Suprapubic skin (tissue), 3 donors: Measurements from ENCODE around the gene DEDD2.

Experiments
- POLR2A ChIP-seq, 2 donors: fragments of 450-650 bp; IDR thresholded peaks; one replicate each; pipeline ENCODE4 v1.6.1; 2017; ENCODE audit warnings: antibody characterized with exemption in 2 of 2, mild to moderate bottlenecking in 2 of 2, moderate library complexity in 2 of 2
- TF ChIP-seq, protein P1 (sequence below), 2 donors: fragments of 200-600 bp in 1 of 2; fragments of 450-650 bp in 1 of 2; sonication (generic) in 1 of 2; IDR thresholded peaks; one replicate each; pipeline ENCODE4 v1.5.1; 2016 to 2019; ENCODE audit warnings: antibody characterized with exemption in 2 of 2, mild to moderate bottlenecking in 1 of 2, moderate library complexity in 1 of 2

DNA sequence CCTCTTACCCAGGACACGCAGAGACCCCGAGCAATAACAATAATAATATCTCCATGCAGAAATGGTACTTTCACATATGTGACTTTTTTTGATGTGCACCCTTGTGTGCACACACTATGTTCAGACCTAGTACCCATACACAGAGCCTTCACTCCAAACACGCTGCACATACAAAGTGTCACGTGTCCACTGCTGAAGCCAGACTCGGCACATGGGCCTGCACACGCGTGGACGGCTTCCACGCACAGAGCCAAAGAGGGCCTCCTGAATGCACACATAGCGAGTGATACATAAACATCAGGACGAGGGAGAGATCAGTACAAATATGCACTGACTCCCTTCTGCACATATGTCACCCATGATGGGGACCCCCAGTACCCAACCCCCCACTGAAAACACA is 43.3 kb downstream of the DEDD2 start:
- TF ChIP-seq, protein P1, sequence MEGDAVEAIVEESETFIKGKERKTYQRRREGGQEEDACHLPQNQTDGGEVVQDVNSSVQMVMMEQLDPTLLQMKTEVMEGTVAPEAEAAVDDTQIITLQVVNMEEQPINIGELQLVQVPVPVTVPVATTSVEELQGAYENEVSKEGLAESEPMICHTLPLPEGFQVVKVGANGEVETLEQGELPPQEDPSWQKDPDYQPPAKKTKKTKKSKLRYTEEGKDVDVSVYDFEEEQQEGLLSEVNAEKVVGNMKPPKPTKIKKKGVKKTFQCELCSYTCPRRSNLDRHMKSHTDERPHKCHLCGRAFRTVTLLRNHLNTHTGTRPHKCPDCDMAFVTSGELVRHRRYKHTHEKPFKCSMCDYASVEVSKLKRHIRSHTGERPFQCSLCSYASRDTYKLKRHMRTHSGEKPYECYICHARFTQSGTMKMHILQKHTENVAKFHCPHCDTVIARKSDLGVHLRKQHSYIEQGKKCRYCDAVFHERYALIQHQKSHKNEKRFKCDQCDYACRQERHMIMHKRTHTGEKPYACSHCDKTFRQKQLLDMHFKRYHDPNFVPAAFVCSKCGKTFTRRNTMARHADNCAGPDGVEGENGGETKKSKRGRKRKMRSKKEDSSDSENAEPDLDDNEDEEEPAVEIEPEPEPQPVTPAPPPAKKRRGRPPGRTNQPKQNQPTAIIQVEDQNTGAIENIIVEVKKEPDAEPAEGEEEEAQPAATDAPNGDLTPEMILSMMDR (IDR thresholded peaks at IDR 0.05): no peak
- no peak for TF ChIP-seq POLR2A (IDR thresholded peaks at IDR 0.05)
